Mammary microvascular endothelial cell (primary cell): Measurements from ENCODE around the gene KCNT2. TPM values are rescaled to one million over a fixed set of nuclear protein-coding genes. Genes with fewer than 3 reads are reported as not detected.

Source experiments
- total RNA-seq: library from RNA; depleted of rRNA; stranded (reverse); fragments of >200 nt; gene quantifications from 2 replicates; pipeline ENCODE4 v1.2.3, GENCODE V29; 2015

KCNT2 gene
- total RNA-seq: 0.13 TPM in 1 of 2 replicates, not detected in the other

DNA sequence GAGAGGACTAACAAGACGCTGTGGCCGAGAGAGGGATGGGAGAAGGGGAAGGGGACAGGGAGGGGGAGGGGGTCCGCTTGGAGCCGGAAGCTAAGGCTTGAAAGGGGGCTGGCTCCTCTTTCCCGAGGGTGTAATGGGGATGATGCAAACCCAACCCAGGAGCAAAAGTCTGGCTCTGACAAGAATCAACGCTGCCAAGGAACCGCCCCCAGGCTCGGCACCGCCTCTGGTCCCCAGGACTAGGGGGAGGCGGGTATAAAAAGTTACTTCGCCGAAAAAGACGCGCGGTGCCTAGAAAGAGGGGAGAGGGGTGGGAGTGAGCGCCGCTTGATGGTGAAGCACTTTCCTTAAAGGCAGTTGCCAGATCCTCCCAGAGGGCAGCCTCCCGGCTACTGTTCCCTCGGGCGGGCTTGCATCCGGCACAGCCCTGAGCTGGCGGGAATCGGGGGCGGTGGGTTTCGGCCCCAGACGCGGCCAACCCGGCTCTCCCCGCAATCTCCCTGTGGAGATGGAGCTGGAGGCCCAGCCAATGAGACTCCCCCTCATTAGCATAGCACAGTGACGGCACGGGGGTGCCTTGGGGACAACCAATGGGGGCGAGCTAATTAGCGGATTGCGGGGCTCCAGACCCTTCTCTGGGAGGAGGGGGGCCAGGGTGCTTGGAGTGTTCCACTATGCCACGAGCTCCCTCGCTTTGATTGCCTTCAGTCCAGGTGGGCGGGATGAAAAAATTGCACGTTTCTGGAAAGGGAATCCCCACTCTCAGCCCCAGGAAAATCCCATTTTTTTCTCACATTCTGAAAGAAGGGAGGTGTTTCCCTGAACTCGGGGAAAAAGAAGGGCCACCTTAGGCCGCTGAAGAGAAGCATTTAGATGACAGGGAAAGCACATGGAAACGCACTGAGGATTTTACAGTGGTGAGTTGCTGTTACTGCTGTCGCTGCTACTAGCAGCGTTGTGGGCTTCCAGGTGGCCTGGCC is at the start of gene KCNT2:
TSS of gene KCNT2 (minus strand) at position 51 of the 980 bp plus-strand sequence. CDS start 131 bp downstream, outside the sequence.

DNA sequence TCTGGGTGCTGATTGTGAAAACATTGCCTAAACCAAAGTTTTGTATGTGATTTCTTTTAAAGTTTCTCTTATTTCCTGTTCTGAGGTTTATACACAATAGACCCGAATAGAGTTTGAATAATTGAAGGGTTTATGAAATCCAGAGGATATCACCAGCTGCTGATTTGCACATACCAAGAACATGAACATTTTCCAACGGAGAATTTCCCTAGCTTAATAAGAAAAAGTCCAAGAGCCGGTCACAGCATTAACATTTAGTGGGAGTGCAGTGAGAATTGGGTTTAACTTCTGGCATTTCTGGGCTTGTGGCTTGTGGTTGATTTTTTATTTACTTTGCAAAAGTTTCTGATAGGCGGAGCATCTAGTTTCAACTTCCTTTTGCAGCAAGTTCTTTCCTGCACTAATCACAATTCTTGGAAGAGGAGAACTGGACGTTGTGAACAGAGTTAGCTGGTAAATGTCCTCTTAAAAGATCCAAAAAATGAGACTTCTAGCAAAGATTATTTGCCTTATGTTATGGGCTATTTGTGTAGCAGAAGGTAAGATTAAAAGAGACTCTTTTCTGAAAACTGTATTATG is 43.5 kb upstream of the KCNT2 start, which contains the start of gene CFH:
TSS of gene CFH (plus strand) at position 407 of the 579 bp plus-strand sequence. CDS start at position 482, 75 bp downstream.

Other genes with a start within 250 kb of the KCNT2 start
- gene CFH, start 43.6 kb upstream of the KCNT2 start, total RNA-seq: 3.2 and 5.6 TPM in 2 replicates
- not detected in 2 replicates for gene CFHR3, start 166.4 kb upstream of the KCNT2 start, total RNA-seq
- not detected in 2 replicates for gene CFHR1, start 211.3 kb upstream of the KCNT2 start, total RNA-seq